ENCODE results near the gene MBNL2. TPM values are rescaled to one million over a fixed set of nuclear protein-coding genes. Genes with fewer than 3 reads are reported as not detected.

The MBNL2 gene
- total and polyA plus RNA-seq, 2 of the 4 experiments (the other 2 are of a cell fraction), result 26.9 to 103 TPM

DNA sequence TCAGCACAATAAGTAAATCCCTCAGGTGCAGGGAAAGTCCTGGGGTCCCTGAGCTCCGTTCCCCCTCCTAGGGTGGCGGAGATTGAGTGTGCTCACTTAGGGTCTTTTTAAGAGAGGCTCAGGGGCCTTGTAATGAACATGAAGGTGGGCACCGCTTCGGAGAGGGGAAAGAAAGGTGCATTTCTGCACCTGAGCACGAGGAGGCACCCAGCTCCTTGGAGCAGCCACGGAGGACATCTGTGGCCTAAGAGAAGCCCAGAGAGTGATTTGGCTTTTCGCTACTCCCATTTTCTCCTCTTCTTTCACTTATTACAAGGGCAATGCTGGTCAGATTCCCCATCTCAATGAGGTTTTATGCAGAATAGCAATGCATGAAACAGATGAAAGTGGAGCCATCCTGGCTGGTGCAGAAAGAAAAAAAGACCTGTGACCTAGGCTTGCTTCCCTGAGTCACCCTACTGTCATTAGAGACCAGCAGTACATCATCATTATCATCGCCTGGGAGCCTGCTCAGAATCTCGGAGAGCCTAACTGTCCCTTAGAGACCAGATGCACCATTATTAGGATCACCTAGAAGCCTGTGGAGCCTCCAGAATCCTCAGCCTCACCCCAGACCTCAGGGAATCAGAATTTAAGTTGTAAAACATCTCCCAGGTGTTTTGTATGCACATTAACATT lies 125.3 kb downstream of the MBNL2 start:
- intact Hi-C loops (cut with micrococcal nuclease), result no loop called here

More for the DNA sequence above, 125.3 kb downstream of the MBNL2 start:
- DNase-seq, result no peak
- Histone ChIP-seq H2BK120ac (ENCODE audit: low read depth, low read length) (no peak overlapping the region), H3K9me3 (ENCODE audit: control insufficient read depth, insufficient read depth, low read length) (peaks cover 2% of the 10 kb centered on the region; the same call in 1 of the 2 replicates), H3K4me2 (ENCODE audit: low read depth, low read length) (no peak overlapping the region), H2BK5ac (ENCODE audit: low read depth, low read length, poor library complexity, severe bottlenecking) (no peak overlapping the region), H3K27me3 (ENCODE audit: control insufficient read depth, insufficient read depth, low read length) (no peaks in the 10 kb centered on the region), H3K79me1 (ENCODE audit: low read depth in 1 of 2, low read length in 2 of 2) (peaks cover 35 to 36% of the 10 kb centered on the region in 2 experiments), H3K18ac (ENCODE audit: low read depth, low read length) (no peak overlapping the region), H2AK5ac (ENCODE audit: low read depth, low read length) (no peak overlapping the region), H4K8ac (ENCODE audit: low read depth in 2 of 2, low read length in 2 of 2) (no peak overlapping the region), H3K9me1 (ENCODE audit: insufficient read depth, low read length) (peaks cover 3% of the 10 kb centered on the region; the same call in 1 of the 2 replicates), H4K20me1 (ENCODE audit: insufficient read depth, low read length) (no peaks in the 10 kb centered on the region), H3K36me3 (ENCODE audit: control insufficient read depth, insufficient read depth, low read length) (peaks cover 43% of the 10 kb centered on the region), H2AK9ac (replicated peaks; ENCODE audit: low read depth, low read length, poor library complexity) (no peak overlapping the region), H3K4me1 (ENCODE audit: control insufficient read depth, insufficient read depth, low read length) (peaks cover 2% of the 10 kb centered on the region; the same call in 1 of the 2 replicates), H3K56ac (ENCODE audit: extremely low read depth, insufficient read depth, low read length) (no peak overlapping the region), H3K4me3 (ENCODE audit: insufficient read depth, low read depth, low read length) (no peak overlapping the region), H2BK15ac (ENCODE audit: low read depth, low read length) (no peak overlapping the region), H2BK20ac (ENCODE audit: low read depth, low read length) (no peak overlapping the region), H4K5ac (ENCODE audit: low read depth, low read length) (no peak overlapping the region), H3K27ac (ENCODE audit: insufficient read depth, low read length) (no peak overlapping the region), H3K14ac (replicated peaks; ENCODE audit: low read depth, low read length) (no peak overlapping the region), H3K23ac (ENCODE audit: low read depth, low read length) (no peak overlapping the region), H4K91ac (ENCODE audit: insufficient read depth, low read depth, low read length) (no peak overlapping the region), H2AFZ (replicated peaks; ENCODE audit: low read length, poor library complexity) (no peak overlapping the region), H3K4ac (ENCODE audit: low read depth, low read length) (no peak overlapping the region), H3K9ac (ENCODE audit: low read depth, low read length) (no peak overlapping the region)
- dilution Hi-C loops (cut with HindIII; ENCODE audit: low sequenced_read_pairs, unreplicated experiment), result no loop called here
- ChIA-PET CTCF (no interaction called here), POLR2A (ENCODE audit: unreplicated experiment) (no interaction called here)
- in situ Hi-C loops (cut with MboI; ENCODE audit: low sequenced_read_pairs), result loop anchor here (10.0 kb wide), 1 partner anchor 113 kb away; no protein-coding TSS in a partner anchor
- BruUV-seq (replicated peaks), result no TSS peak
- no peak for ATAC-seq (ENCODE audit: low read depth)
- no CpG with 5 or more reads among the region's 9 CpGs for WGBS, 2 experiments (ENCODE audit: extremely low coverage in 2 of 2, insufficient read length in 1 of 2)
- TF ChIP-seq MAFK (IDR thresholded peaks at IDR 0.05; ENCODE audit: low read depth, low read length), result no peak
- TF ChIP-seq BHLHE40 (IDR thresholded peaks at IDR 0.05; ENCODE audit: low read depth, low read length), result no peak
- no peak for TF ChIP-seq MAZ (IDR thresholded peaks at IDR 0.05; ENCODE audit: borderline replicate concordance, low read depth, low read length)
- no peak for TF ChIP-seq MXI1 (IDR thresholded peaks at IDR 0.05; ENCODE audit: borderline replicate concordance, low read depth, low read length)
- no peak for TF ChIP-seq RCOR1 (IDR thresholded peaks at IDR 0.05; ENCODE audit: insufficient replicate concordance, low read length)
- TF ChIP-seq USF2 (IDR thresholded peaks at IDR 0.05; ENCODE audit: low read depth, low read length), result no peak
- TF ChIP-seq RAD21 (IDR thresholded peaks at IDR 0.05; ENCODE audit: low read length), result no peak
- TF ChIP-seq CHD1 (IDR thresholded peaks at IDR 0.05; ENCODE audit: low read depth, low read length), result no peak
- TF ChIP-seq NFE2L2 (IDR thresholded peaks at IDR 0.05; ENCODE audit: low read depth, low read length), result no peak
- TF ChIP-seq, protein P1, sequence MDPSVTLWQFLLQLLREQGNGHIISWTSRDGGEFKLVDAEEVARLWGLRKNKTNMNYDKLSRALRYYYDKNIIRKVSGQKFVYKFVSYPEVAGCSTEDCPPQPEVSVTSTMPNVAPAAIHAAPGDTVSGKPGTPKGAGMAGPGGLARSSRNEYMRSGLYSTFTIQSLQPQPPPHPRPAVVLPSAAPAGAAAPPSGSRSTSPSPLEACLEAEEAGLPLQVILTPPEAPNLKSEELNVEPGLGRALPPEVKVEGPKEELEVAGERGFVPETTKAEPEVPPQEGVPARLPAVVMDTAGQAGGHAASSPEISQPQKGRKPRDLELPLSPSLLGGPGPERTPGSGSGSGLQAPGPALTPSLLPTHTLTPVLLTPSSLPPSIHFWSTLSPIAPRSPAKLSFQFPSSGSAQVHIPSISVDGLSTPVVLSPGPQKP (IDR thresholded peaks at IDR 0.05; ENCODE audit: borderline replicate concordance, low read depth, low read length), result no peak
- no peak for TF ChIP-seq CEBPB (IDR thresholded peaks at IDR 0.05; ENCODE audit: low read depth, low read length)

Data from IMR-90 (cell line).